Esophagus (tissue), 2 donors: ENCODE measurements around the gene EEF1A1. TPM values are rescaled to one million over a fixed set of nuclear protein-coding genes. Genes with fewer than 3 reads are reported as not detected.

ENCODE experiments used
- H3K27ac ChIP-seq, 2 donors: one replicate each; pipeline ENCODE4 v1.5.1; 2013; ENCODE audit warnings: low read depth in 2 of 2, mild to moderate bottlenecking in 2 of 2, inconsistent platforms in 1 of 2, low read length in 1 of 2, moderate library complexity in 1 of 2
- H3K27me3 ChIP-seq, 2 donors: one replicate each; pipeline ENCODE4 v1.6.1; 2013; ENCODE audit warnings: low read length in 2 of 2, control low read depth in 1 of 2, mild to moderate bottlenecking in 1 of 2; ENCODE audit not compliant: insufficient read depth in 2 of 2, control insufficient read depth in 1 of 2
- H3K36me3 ChIP-seq, 2 donors: one replicate each; pipeline ENCODE4 v1.6.1; 2013; ENCODE audit warnings: low read length in 1 of 2; ENCODE audit not compliant: control insufficient read depth in 2 of 2, insufficient read depth in 2 of 2
- H3K4me1 ChIP-seq, 2 donors: one replicate each; pipeline ENCODE4 v1.6.1; 2013; ENCODE audit warnings: low read length in 1 of 2; ENCODE audit not compliant: control insufficient read depth in 2 of 2, insufficient read depth in 2 of 2
- H3K4me3 ChIP-seq, 2 donors: one replicate each; pipeline ENCODE4 v1.5.1; 2013; ENCODE audit warnings: low read length in 2 of 2, mild to moderate bottlenecking in 2 of 2, low read depth in 1 of 2, moderate library complexity in 1 of 2
- H3K9me3 ChIP-seq, 2 donors: one replicate each; pipeline ENCODE4 v1.6.1; 2013; ENCODE audit warnings: mild to moderate bottlenecking in 2 of 2, low read depth in 1 of 2, low read length in 1 of 2, moderate library complexity in 1 of 2; ENCODE audit not compliant: control insufficient read depth in 2 of 2, insufficient read depth in 1 of 2
- WGBS, 2 donors: extraction: QIAGEN DNeasy Blood & Tissue Kit; methylation state at CpG; one replicate each; pipeline ENCODE4 v1.1.7; 2013; 5-methylcytosine and 5-hydroxymethylcytosine counted together
- polyA plus RNA-seq, 2 donors: library from polyadenylated mRNA; stranded (reverse); fragments of 200-250 nt; gene quantifications; one replicate each; pipeline ENCODE4 v1.2.3, GENCODE V29; 2013
- donor health status: healthy with polysubstance abuse.
- donor health status: Bipolar disorder and iron deficiency.

Gene EEF1A1
- polyA plus RNA-seq, 2 donors, result 5,932 to 7,853 TPM

GRCh38 chr6:73477407-73477806 lies 43.4 kb downstream of the EEF1A1 start:
- no peak overlapping the region for H3K4me3 ChIP-seq
- no peaks in the 10 kb centered on the region for H3K9me3 ChIP-seq
- no peak overlapping the region for H3K27ac ChIP-seq
- H3K27me3 ChIP-seq, result no peaks in the 10 kb centered on the region
- no peaks in the 10 kb centered on the region for H3K4me1 ChIP-seq
- H3K36me3 ChIP-seq, result peaks cover 13 to 25% of the 10 kb centered on the region in 2 donors
- WGBS, 2 donors, result 95 to 98% methylated on average over 4 of the region's 4 CpGs

GRCh38 chr6:73476723-73477122 lies 44.1 kb downstream of the EEF1A1 start:
- H3K9me3 ChIP-seq, result no peaks in the 10 kb centered on the region
- 89 to 96% methylated on average over 10 of the region's 10 CpGs for WGBS, 2 donors
- peaks cover 10 to 21% of the 10 kb centered on the region in 2 donors for H3K36me3 ChIP-seq
- no peak overlapping the region for H3K4me3 ChIP-seq
- H3K27me3 ChIP-seq, result no peaks in the 10 kb centered on the region
- no peaks in the 10 kb centered on the region for H3K4me1 ChIP-seq
- H3K27ac ChIP-seq, result no peak overlapping the region

GRCh38 chr6:73471686-73472290 lies 49.0 kb downstream of the EEF1A1 start:
- Histone ChIP-seq H3K27me3 (no peaks in the 10 kb centered on the region), H3K36me3 (peaks cover 10 to 22% of the 10 kb centered on the region in 2 donors), H3K4me1 (no peaks in the 10 kb centered on the region), H3K27ac (no peak overlapping the region), H3K4me3 (no peak overlapping the region), H3K9me3 (no peaks in the 10 kb centered on the region)
- WGBS, 2 donors, result 78 to 86% methylated on average over 2 of the region's 2 CpGs

Other genes starting within 250 kb of the EEF1A1 start
- gene DPPA5, start 166.8 kb downstream of the EEF1A1 start, polyA plus RNA-seq, result not detected
- not detected for gene KHDC3L, start 158.4 kb downstream of the EEF1A1 start, polyA plus RNA-seq
- gene OOEP, start 151.1 kb downstream of the EEF1A1 start, polyA plus RNA-seq, result under 1 TPM; 0.22 to 0.34 TPM
- gene DDX43, start 126.2 kb downstream of the EEF1A1 start, polyA plus RNA-seq, result under 1 TPM; 0.31 to 0.60 TPM
- gene CGAS, start 68.7 kb downstream of the EEF1A1 start, polyA plus RNA-seq, result 1 to 10 TPM; 1.2 to 2.3 TPM
- 10 to 100 TPM; 11.8 to 15.8 TPM for gene MTO1, start 59.3 kb downstream of the EEF1A1 start, polyA plus RNA-seq
- gene SLC17A5, start 133.0 kb upstream of the EEF1A1 start, polyA plus RNA-seq, result 1 to 10 TPM; 3.6 to 4.9 TPM
- 1 to 10 TPM; 3.6 to 7.9 TPM for gene CD109, start 175.2 kb upstream of the EEF1A1 start, polyA plus RNA-seq